PFSK-1 (cell line): ENCODE measurements around the gene GNB1L.

ENCODE experiments used
- FOXP2 ChIP-seq: optimal IDR thresholded peaks from 2 replicates; pipeline ENCODE3; 2011; ENCODE audit warnings: borderline replicate concordance, control low read depth, inconsistent platforms; ENCODE audit not compliant: insufficient read depth; ENCODE audit errors: extremely low read length, extremely low read depth
- POLR2AphosphoS5 ChIP-seq: IDR thresholded peaks from 2 replicates; pipeline ENCODE4 v1.6.1; 2012; ENCODE audit warnings: low read depth, mild to moderate bottlenecking, control low read depth, low read length, moderate library complexity
- SIN3A ChIP-seq: IDR thresholded peaks from 2 replicates; pipeline ENCODE4 v1.6.1; 2012; ENCODE audit warnings: mild to moderate bottlenecking, low read length, moderate library complexity, borderline replicate concordance; ENCODE audit not compliant: insufficient read depth
- TAF1 ChIP-seq: IDR thresholded peaks from 2 replicates; pipeline ENCODE4 v1.6.1; 2012; ENCODE audit warnings: low read length, control low read depth, borderline replicate concordance; ENCODE audit not compliant: insufficient read depth
- TF ChIP-seq, protein P1 (sequence below), 2 experiments: IDR thresholded peaks; 2 replicates each; pipeline versions ENCODE4 v1.6.1 to v1.8.0; 2011 to 2012; ENCODE audit warnings: low read depth in 2 of 2, low read length in 2 of 2, control low read depth in 1 of 2, inconsistent platforms in 1 of 2, mild to moderate bottlenecking in 1 of 2, moderate library complexity in 1 of 2; ENCODE audit not compliant: insufficient read depth in 1 of 2

DNA sequence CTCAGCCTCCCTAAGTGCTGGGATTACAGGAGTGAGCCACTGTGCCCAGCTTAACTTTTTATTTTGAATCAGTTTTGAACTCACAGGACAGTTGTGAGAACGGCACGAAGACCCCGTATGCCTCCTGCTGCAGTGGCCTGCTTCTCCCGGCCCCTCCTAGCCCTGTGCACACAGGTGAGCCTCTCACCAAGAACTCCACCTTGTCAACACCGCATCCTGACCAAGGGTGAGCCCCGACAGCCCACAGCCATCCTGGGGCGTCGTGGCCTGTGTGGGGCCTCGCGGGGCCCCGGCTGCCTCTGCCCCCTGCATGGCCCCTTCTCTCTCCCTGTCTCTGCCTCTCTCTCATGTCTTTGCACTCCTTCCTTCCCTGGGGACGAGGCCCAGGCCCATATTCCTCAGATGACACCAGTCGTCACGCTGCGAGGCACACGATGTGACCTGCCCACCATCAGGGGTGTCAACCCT is 38.8 kb downstream of the GNB1L start:
- TF ChIP-seq, protein P1, sequence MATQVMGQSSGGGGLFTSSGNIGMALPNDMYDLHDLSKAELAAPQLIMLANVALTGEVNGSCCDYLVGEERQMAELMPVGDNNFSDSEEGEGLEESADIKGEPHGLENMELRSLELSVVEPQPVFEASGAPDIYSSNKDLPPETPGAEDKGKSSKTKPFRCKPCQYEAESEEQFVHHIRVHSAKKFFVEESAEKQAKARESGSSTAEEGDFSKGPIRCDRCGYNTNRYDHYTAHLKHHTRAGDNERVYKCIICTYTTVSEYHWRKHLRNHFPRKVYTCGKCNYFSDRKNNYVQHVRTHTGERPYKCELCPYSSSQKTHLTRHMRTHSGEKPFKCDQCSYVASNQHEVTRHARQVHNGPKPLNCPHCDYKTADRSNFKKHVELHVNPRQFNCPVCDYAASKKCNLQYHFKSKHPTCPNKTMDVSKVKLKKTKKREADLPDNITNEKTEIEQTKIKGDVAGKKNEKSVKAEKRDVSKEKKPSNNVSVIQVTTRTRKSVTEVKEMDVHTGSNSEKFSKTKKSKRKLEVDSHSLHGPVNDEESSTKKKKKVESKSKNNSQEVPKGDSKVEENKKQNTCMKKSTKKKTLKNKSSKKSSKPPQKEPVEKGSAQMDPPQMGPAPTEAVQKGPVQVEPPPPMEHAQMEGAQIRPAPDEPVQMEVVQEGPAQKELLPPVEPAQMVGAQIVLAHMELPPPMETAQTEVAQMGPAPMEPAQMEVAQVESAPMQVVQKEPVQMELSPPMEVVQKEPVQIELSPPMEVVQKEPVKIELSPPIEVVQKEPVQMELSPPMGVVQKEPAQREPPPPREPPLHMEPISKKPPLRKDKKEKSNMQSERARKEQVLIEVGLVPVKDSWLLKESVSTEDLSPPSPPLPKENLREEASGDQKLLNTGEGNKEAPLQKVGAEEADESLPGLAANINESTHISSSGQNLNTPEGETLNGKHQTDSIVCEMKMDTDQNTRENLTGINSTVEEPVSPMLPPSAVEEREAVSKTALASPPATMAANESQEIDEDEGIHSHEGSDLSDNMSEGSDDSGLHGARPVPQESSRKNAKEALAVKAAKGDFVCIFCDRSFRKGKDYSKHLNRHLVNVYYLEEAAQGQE (IDR thresholded peaks at IDR 0.05; ENCODE audit: insufficient read depth in 1 of 2, low read depth in 2 of 2, low read length in 2 of 2) = no peak
- no peak for TF ChIP-seq POLR2AphosphoS5
- TF ChIP-seq TAF1 = no peak
- no peak for TF ChIP-seq SIN3A
- TF ChIP-seq FOXP2 = no peak
